Activated naive CD4-positive, alpha-beta T cell treated with anti-CD3 and anti-CD28 coated beads, Interleukin-2, amount 10 ng/mL, durations not matched to agents 7 days and 5 days (primary cell): ENCODE results near the gene RALGPS1.

Experiments
- CTCF ChIA-PET: fragments of 350-600 bp; sonication (Branson Sonifier 250); formaldehyde crosslinking; loops from one replicate; lab custom pipeline; 2021; ENCODE audit warnings: antibody characterized with exemption; lab: Charles Lee
- DNase-seq: peaks from one replicate; pipeline ENCODE4 v3.0.0-alpha.2; 2020
- H3K27ac Mint-ChIP-seq: one replicate; pipeline ENCODE4 v1.8.0; 2021; ENCODE audit warnings: mild to moderate bottlenecking, moderate library complexity, mixed read lengths
- H3K27me3 Mint-ChIP-seq: one replicate; pipeline ENCODE4 v1.8.0; 2021; ENCODE audit warnings: mild to moderate bottlenecking, mixed read lengths
- H3K36me3 Mint-ChIP-seq: one replicate; pipeline ENCODE4 v1.8.0; 2021; ENCODE audit warnings: mixed read lengths
- H3K4me1 Mint-ChIP-seq: one replicate; pipeline ENCODE4 v1.8.0; 2021; ENCODE audit warnings: mixed read lengths
- H3K4me3 Mint-ChIP-seq: one replicate; pipeline ENCODE4 v1.8.0; 2021; ENCODE audit warnings: mild to moderate bottlenecking, moderate library complexity, mixed read lengths
- H3K9me3 Mint-ChIP-seq: one replicate; pipeline ENCODE4 v1.8.0; 2021; ENCODE audit warnings: mixed read lengths

Gene RALGPS1

GRCh38 chr9:127104581-127105311, 190.2 kb downstream of the RALGPS1 start:
- DNase-seq: no peak
- H3K9me3 Mint-ChIP-seq: no peaks in the 10 kb centered on the region
- no peak overlapping the region for H3K4me3 Mint-ChIP-seq
- H3K27ac Mint-ChIP-seq: no peak overlapping the region
- CTCF ChIA-PET: no interaction called here
- H3K4me1 Mint-ChIP-seq: no peaks in the 10 kb centered on the region
- peaks cover 51% of the 10 kb centered on the region for H3K27me3 Mint-ChIP-seq
- H3K36me3 Mint-ChIP-seq: no peaks in the 10 kb centered on the region

- CTCF ChIA-PET: no interaction called here
- no peak for DNase-seq
- Mint-ChIP-seq H3K36me3 (no peaks in the 10 kb centered on the region), H3K27me3 (peaks cover 62% of the 10 kb centered on the region), H3K9me3 (no peaks in the 10 kb centered on the region), H3K27ac (no peak overlapping the region), H3K4me3 (no peak overlapping the region), H3K4me1 (no peaks in the 10 kb centered on the region)
Observed at GRCh38 chr9:127105805-127106465, 191.4 kb downstream of the RALGPS1 start.

- Mint-ChIP-seq H3K4me3 (no peak overlapping the region), H3K9me3 (no peaks in the 10 kb centered on the region), H3K27me3 (peaks cover 57% of the 10 kb centered on the region), H3K4me1 (no peaks in the 10 kb centered on the region), H3K27ac (no peak overlapping the region), H3K36me3 (no peaks in the 10 kb centered on the region)
- CTCF ChIA-PET: no interaction called here
- DNase-seq: no peak
Observed at GRCh38 chr9:127106466-127106855, 191.9 kb downstream of the RALGPS1 start.

GRCh38 chr9:127107171-127107928, 192.8 kb downstream of the RALGPS1 start:
- CTCF ChIA-PET: no interaction called here

DNA sequence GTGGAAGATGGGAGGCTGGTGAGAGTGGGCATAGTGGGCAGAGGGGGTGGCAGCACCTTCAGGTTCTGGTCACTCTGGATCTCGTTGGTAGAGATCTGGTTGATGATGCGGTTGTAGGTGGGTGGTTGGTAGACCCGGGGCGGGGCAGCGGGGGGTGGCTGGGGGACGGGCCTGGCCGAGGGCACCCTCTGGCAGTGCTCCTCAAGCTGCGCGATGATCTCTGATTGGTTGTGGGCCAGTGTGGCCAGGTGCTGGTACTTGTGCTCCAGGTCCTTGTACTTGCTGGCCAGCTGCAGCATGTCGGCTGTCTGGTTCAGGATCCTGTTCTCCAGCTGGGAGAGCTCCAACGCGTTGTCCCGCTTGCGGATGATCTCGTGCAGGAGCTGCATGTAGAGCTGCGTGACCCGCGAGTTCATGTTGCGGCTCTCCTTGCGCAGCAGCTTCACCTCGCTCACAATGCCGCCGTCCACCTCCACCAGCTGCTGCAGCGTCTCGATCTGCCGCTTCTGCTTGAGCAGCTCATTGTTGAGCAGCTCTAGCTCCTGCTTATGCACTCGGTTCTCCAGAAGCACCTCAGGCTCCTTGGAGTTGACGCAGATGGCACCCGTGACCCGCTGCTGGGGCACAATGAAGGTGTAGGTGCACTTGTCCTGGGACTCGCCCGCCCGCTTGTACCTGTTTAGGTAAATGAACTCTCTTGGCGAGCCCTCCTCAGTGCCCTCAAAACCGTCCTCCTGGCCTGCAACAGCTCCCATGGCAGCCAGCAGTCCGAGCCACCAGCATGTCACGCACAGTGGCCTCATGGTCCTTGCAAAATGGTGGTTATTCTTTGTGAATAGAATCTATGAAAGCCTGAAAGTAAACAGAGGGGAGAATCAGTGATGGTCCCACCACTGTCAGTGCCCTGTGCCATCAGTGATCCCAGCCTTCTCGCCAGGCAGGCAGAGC, 193.6 kb downstream of the RALGPS1 start:
- H3K4me1 Mint-ChIP-seq: no peaks in the 10 kb centered on the region
- no peaks in the 10 kb centered on the region for H3K9me3 Mint-ChIP-seq
- CTCF ChIA-PET: no interaction called here
- no peak overlapping the region for H3K27ac Mint-ChIP-seq
- peaks cover 49% of the 10 kb centered on the region for H3K27me3 Mint-ChIP-seq
- DNase-seq: no peak
- no peak overlapping the region for H3K4me3 Mint-ChIP-seq
- no peaks in the 10 kb centered on the region for H3K36me3 Mint-ChIP-seq

More at GRCh38 chr9:127107171-127107928, 192.8 kb downstream of the RALGPS1 start:
- Mint-ChIP-seq H3K4me3 (no peak overlapping the region), H3K9me3 (no peaks in the 10 kb centered on the region), H3K4me1 (no peaks in the 10 kb centered on the region), H3K27me3 (peaks cover 55% of the 10 kb centered on the region), H3K27ac (no peak overlapping the region), H3K36me3 (no peaks in the 10 kb centered on the region)
- DNase-seq: no peak

DNA sequence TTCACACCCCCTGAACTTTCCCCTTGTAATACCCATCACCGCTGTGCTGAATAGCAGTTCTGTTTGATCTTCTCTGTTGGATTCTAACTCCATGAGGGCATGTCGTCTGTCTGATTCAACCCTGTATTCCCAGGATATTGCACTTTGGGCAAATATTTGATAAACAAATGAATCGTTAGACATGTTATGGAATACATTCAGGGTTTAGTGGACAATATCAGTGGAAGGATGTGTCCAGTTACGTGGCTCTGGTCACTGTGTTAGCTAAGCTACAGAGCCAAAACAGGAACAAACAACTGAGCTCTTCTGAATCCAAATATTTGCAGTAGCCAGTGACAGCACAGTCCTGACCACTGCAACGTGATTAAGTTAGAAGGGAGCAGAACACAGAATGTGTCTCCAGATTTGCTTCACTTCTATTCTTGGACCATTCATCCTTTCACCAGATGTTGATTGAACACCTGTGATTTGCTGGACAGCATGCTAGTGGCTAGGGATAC, 194.7 kb downstream of the RALGPS1 start:
- no peaks in the 10 kb centered on the region for H3K9me3 Mint-ChIP-seq
- peaks cover 41% of the 10 kb centered on the region for H3K27me3 Mint-ChIP-seq
- CTCF ChIA-PET: no interaction called here
- H3K4me3 Mint-ChIP-seq: no peak overlapping the region
- H3K4me1 Mint-ChIP-seq: no peaks in the 10 kb centered on the region
- H3K36me3 Mint-ChIP-seq: no peaks in the 10 kb centered on the region
- no peak overlapping the region for H3K27ac Mint-ChIP-seq
- no peak for DNase-seq

GRCh38 chr9:127112056-127112455, 197.5 kb downstream of the RALGPS1 start:
- Mint-ChIP-seq H3K9me3 (no peaks in the 10 kb centered on the region), H3K36me3 (no peaks in the 10 kb centered on the region), H3K27me3 (peaks cover 31% of the 10 kb centered on the region), H3K4me3 (no peak overlapping the region), H3K4me1 (peaks cover 16% of the 10 kb centered on the region), H3K27ac (no peak overlapping the region)
- CTCF ChIA-PET: no interaction called here
- no peak for DNase-seq

DNA sequence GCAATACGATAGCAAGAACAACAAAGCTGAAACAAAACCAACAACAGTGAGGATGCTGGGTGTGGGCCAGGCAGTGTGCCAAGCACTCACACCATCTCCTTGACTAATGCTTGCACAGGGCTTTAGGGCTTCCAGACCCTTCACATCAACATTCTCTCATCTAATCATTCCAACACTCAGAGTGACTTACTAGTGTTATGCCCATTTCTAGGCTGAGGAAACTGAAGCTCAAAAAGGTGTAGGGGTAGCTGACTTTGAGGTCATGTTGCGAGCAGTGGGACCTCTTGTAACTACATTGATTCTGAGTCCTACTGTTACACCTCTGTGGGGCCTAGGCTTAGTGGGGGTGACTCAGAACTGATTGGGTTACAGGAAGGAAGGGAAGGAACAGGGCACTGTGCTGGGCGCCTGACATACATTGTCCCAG, 198.2 kb downstream of the RALGPS1 start:
- no peaks in the 10 kb centered on the region for H3K9me3 Mint-ChIP-seq
- H3K4me3 Mint-ChIP-seq: no peak overlapping the region
- peaks cover 34% of the 10 kb centered on the region for H3K27me3 Mint-ChIP-seq
- peaks cover 18% of the 10 kb centered on the region for H3K4me1 Mint-ChIP-seq
- DNase-seq: no peak
- no peak overlapping the region for H3K27ac Mint-ChIP-seq
- CTCF ChIA-PET: no interaction called here
- no peaks in the 10 kb centered on the region for H3K36me3 Mint-ChIP-seq

DNA sequence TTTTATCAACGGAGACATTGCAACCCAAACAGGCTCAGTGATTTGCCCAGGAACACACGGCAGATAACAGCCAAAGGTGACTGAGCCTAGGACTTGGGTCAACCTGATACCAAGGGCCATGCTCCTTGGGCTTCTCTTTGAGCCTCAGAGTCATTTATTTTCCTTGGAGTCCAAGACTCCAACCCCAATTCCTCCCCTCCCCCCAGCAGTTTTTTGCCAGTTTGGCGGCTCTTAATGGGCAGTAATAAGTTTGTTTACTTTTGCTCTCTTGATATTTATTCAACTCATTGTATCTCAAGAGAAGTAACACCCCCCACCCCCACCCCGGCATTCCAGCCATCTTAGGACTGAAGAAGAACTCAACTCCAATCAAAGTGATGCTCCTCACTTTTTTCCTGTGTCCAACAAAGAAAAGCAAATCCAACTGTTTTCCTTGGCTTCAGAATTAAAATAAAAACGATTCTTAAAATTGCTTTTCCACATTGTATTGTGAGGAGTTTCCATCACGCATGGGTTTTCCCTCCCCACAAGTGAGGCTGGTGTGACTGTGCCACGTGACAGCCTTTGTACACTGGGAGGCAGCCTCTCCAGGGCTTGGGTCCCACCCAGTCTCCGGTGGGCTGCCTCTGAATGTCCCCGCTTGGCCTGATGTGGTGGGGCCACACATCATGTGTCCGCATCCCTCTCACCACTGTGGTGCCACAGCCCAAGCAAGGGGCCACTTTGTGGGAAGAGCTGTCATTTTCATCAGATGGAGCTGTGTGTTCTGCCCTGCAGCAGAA, 198.8 kb downstream of the RALGPS1 start:
- Mint-ChIP-seq H3K36me3 (no peaks in the 10 kb centered on the region), H3K27me3 (peaks cover 29% of the 10 kb centered on the region), H3K4me1 (peaks cover 18% of the 10 kb centered on the region), H3K4me3 (no peak overlapping the region), H3K27ac (no peak overlapping the region), H3K9me3 (no peaks in the 10 kb centered on the region)
- DNase-seq: no peak
- CTCF ChIA-PET: no interaction called here

DNA sequence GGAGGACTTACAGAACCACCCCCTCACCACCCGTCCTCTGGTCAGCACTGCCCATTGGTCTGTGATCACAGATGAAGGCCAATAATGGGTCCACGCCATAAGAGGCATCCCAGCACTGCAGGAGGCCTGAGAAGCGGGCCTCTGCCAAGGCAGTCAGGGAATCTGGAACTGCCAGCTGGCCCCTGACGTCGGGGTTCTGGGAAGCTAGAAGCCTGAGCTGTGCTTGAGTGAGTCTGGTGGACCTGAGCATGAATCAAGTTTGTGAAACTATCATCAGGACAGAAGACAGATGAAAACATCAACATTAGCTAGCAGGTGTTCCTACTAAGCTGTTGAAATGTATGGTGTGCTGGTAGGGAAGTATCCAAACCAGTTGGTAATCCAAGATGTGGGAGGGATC, 200.0 kb downstream of the RALGPS1 start:
- Mint-ChIP-seq H3K4me3 (no peak overlapping the region), H3K4me1 (peaks cover 18% of the 10 kb centered on the region), H3K27ac (no peak overlapping the region), H3K27me3 (peaks cover 31% of the 10 kb centered on the region), H3K9me3 (no peaks in the 10 kb centered on the region), H3K36me3 (no peaks in the 10 kb centered on the region)
- CTCF ChIA-PET: no interaction called here
- no peak for DNase-seq

DNA sequence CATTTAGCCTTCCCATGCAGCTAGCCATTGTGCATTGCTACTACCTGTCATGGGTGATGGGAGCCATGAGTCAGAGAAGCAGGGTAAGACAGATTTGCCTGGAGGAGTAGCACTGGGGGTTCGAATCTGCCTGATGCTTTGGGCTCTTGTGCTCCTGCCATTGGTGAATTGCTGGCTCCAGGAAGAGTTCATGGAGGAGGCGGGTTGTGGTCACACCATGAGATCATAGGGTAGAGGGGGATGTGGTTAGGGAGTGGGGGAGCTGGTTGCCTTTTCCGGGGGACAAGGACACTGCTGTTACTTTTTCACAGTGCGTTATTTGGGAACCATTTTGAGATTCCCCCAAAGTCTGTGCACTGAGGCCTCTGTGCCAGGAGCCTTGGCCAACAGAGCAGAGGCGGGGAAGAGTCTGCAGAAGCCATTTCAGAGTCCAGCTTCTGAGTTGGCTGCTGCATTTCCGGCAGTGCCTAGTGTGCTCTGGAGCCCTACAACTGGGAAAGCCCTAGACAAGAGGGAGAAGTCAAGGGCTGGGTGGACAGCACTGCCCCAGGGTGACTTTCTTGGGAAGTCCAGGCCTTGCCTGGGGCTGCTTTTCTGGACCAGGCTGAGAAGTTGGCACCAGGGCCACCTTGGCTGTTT, 201.6 kb downstream of the RALGPS1 start:
- no peak overlapping the region for H3K4me3 Mint-ChIP-seq
- peaks cover 18% of the 10 kb centered on the region for H3K4me1 Mint-ChIP-seq
- DNase-seq: peak; percentile 49
- H3K27me3 Mint-ChIP-seq: peaks cover 33% of the 10 kb centered on the region
- H3K27ac Mint-ChIP-seq: no peak overlapping the region
- no peaks in the 10 kb centered on the region for H3K36me3 Mint-ChIP-seq
- H3K9me3 Mint-ChIP-seq: no peaks in the 10 kb centered on the region
- CTCF ChIA-PET: interaction anchor here (1.0 to 1.8 kb wide), 4 partner anchors 14 to 175 kb away, joined by 3 read pairs; no protein-coding TSS in a partner anchor

DNA sequence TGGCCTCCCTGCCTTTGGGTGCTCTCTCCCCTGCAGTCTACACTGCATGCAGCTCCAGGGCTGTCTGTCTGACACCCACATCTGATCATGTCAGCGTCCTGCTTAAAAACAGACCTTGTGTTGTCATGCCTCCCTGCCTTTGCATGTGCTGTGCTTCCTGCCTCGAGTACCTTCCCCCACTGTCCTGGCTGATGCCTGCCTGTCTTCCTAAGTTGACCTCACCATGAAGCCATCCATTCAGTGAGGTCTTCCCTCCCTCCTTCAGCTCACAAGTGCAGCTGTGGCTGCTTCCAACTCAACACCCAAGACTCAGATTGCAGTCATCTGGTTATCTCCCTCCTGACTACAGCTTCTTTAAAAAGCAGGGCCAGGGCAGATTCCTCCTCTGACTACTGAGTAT, 202.4 kb downstream of the RALGPS1 start:
- CTCF ChIA-PET: interaction anchor here (1.3 to 1.8 kb wide), 2 partner anchors 15 to 131 kb away, joined by 3 read pairs; no protein-coding TSS in a partner anchor
- H3K27me3 Mint-ChIP-seq: peaks cover 41% of the 10 kb centered on the region
- no peak overlapping the region for H3K27ac Mint-ChIP-seq
- peaks cover 18% of the 10 kb centered on the region for H3K4me1 Mint-ChIP-seq
- no peak for DNase-seq
- no peaks in the 10 kb centered on the region for H3K36me3 Mint-ChIP-seq
- H3K9me3 Mint-ChIP-seq: no peaks in the 10 kb centered on the region
- no peak overlapping the region for H3K4me3 Mint-ChIP-seq
